Ovary (tissue), 3 donors: ENCODE measurements around the gene ENOX1.

Source experiments
- CTCF ChIP-seq, 3 donors: fragments of 450-650 bp in 2 of 3; fragments of 200-600 bp in 1 of 3; IDR thresholded peaks; one replicate each; pipeline versions ENCODE4 v1.5.1 to v1.8.0; 2016 to 2022; ENCODE audit warnings: antibody characterized with exemption in 3 of 3, mild to moderate bottlenecking in 1 of 3
- EP300 ChIP-seq: sonication (generic); formaldehyde crosslinking; IDR thresholded peaks from one replicate; pipeline ENCODE4 v1.6.1; 2017; ENCODE audit warnings: antibody characterized with exemption
- POLR2A ChIP-seq: fragments of 450-650 bp; IDR thresholded peaks from one replicate; pipeline ENCODE4 v1.6.1; 2017; ENCODE audit warnings: antibody characterized with exemption, mild to moderate bottlenecking, moderate library complexity
- donor health status: DM: no; HTN: no; CAD: no.

- TF ChIP-seq EP300 = no peak
- TF ChIP-seq CTCF (IDR thresholded peaks at IDR 0.05) = no peak
- TF ChIP-seq POLR2A = no peak
Measured at GRCh38 chr13:43205416-43205815, 581.4 kb downstream of the ENOX1 start.
